GM12872 (cell line): ENCODE results near the gene ARHGAP22.

Experiments used
- TF ChIP-seq, protein P1 (sequence below): IDR thresholded peaks from 3 replicates; pipeline ENCODE4 v1.5.1; 2011; ENCODE audit warnings: low read depth, mild to moderate bottlenecking, low read length, moderate library complexity; ENCODE audit not compliant: insufficient read depth

The ARHGAP22 gene

DNA sequence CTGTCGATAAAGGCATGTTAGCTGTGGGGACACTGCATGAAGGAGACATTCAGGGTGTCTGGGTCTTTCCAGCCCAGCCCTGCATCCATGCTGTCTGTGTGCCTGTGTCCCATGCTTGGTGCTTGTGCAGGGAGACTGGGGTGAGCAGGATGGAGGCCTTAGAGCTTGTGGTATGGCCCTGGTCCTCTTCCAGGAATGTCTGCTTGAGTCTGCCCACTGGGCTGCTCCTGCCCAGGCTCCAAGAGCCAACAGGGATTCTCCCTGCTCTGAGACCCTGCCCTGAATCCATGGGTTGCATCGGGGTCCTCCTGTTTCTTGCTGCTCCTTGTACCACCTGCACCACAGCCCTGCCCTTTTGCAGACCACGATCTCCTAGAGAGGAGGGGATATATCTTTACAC is 31.4 kb upstream of the ARHGAP22 start:
- TF ChIP-seq, protein P1, sequence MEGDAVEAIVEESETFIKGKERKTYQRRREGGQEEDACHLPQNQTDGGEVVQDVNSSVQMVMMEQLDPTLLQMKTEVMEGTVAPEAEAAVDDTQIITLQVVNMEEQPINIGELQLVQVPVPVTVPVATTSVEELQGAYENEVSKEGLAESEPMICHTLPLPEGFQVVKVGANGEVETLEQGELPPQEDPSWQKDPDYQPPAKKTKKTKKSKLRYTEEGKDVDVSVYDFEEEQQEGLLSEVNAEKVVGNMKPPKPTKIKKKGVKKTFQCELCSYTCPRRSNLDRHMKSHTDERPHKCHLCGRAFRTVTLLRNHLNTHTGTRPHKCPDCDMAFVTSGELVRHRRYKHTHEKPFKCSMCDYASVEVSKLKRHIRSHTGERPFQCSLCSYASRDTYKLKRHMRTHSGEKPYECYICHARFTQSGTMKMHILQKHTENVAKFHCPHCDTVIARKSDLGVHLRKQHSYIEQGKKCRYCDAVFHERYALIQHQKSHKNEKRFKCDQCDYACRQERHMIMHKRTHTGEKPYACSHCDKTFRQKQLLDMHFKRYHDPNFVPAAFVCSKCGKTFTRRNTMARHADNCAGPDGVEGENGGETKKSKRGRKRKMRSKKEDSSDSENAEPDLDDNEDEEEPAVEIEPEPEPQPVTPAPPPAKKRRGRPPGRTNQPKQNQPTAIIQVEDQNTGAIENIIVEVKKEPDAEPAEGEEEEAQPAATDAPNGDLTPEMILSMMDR, result no peak

DNA sequence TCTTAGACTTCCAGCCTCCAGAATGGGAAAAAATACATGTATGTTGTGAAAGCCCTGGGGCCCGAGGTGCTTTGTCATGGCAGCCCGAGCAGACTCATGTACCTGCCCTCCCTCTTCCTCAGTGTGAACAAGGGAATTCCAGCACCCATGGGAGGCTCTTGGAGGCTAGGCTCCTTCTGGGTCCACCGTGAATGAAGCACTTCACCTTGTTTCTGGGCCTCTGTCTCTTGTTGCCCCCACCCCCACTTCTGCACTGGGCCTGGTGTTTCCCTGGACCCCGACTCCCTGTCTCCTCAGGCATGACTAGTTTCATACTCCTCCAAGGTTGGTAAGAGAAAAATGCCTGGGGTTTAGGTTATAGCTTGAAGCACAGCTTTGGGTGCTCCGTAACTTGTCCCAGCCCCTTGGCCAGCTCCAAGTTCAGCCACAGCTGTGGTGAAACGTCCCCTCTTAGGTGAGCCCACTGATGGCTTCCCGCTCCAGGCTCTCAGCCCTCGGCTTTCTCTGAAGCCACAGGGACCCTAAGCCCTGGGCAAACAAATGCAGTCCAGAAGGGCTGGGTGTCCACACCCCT is 30.2 kb upstream of the ARHGAP22 start:
- TF ChIP-seq, protein P1, result no peak

DNA sequence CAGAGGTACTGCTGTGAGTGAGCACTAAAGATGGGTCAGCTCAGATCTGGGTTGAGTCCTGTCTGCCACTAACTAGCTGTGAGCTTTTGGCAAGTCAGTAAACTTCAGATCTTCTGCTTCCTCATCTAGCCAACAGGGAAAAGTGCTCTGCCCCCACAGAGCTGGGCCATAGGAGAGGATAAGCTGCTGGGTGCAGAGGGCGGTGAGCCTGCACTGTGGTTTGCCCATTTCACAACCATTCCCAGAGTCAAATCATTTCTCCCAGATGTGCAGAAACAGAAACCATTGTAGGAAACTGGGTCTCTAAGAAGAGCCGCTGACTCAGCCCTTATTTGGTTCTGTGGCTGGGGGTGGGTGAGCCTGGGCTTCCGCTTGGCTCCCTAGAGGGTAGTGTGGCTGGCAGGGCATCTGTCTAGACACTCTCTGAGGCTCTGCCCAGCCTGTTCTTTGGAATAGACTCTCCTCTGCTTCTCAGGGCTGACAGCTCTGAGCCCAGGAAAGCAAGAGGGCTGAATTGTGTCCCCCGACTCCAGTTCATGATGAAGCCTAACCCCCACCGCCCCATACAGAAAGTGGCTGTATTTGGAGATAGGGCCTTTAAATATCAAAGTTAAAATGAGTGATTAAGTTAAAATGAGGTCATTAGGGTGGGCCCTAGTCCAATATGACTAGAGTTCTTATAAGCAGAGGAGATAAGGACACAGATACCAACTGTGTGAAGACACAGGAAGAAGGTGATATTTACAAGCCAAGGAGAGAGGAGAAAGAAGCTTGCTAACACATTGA is 29.5 kb upstream of the ARHGAP22 start:
- TF ChIP-seq, protein P1, result no peak

- TF ChIP-seq, protein P1, result no peak
Observed at GRCh38 chr10:48633381-48634197, 28.7 kb upstream of the ARHGAP22 start.

DNA sequence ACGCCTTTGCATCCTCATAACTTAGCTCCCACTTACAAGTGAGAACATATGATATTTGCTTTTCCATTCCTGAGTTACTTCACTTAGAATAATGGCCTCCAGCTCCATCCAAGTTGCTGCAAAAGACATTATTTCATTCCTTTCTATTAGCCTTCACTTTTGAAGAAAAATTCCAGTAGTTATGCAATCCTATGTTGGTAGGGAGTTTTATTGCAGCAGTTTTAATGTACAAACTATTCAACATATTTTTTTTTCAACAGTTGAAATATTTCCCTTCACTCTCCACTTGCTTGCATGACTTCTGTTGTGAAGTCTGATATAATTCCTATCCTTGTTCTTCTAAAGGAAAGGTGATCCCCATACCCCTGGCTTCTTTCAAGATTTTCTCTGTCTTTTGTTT is 27.3 kb upstream of the ARHGAP22 start:
- TF ChIP-seq, protein P1, result no peak

DNA sequence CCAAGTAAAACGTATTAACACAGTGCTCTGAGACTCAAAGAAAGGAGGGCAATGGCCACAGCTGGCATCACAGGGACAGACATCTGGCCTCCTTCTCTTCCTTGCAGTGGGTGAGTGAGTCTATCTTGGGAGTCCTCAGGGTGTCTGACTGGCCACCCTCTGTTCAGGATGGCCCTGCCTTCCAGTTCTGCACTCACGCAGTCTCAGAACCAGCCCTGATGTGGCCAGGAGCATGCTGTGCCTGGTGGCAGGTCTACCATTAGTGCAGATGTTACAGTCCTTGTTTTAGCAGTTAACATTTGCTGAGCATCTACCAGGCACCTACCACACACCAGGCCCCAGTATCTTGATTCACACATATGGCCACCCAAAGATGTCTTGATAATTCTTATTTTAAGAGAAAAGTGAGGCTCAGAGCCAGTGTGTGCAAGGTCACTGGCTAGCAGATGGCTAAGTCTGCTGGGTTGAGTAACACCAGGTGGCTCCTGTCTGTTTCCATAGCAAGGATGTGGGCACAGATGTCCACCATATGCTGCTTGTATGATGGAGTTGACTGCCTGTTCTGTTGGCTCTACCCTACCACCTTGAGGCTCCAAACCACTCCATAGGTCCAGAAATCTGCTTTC is 23.2 kb upstream of the ARHGAP22 start:
- TF ChIP-seq, protein P1, result no peak
